ENCODE results near the gene SGK1.

GRCh38 chr6:134324141-134324540, 6.2 kb upstream of the SGK1 start:
- no peak for TF ChIP-seq CTCF (IDR thresholded peaks at IDR 0.05)
- no peak for TF ChIP-seq POLR2AphosphoS5 (IDR thresholded peaks at IDR 0.05)
- TF ChIP-seq POLR2A (IDR thresholded peaks at IDR 0.05): no peak

Data from sigmoid colon (tissue), 4 donors.